Measurements from ENCODE around the gene ASPG.

The ASPG gene

GRCh38 chr14:104112113-104112505, 26.6 kb downstream of the ASPG start:
- DNase-seq (ENCODE audit: low spot score) = no peak
- in situ Hi-C loops (cut with MboI; ENCODE audit: low pct_unique_long_range_greater_than_20kb, low sequenced_read_pairs, unreplicated experiment) = no loop called here
- no peak for TF ChIP-seq CTCF (IDR thresholded peaks at IDR 0.05; ENCODE audit: extremely low read depth, insufficient read depth, missing control alignments)

- no peak for DNase-seq (ENCODE audit: low spot score)
- in situ Hi-C loops (cut with MboI; ENCODE audit: low pct_unique_long_range_greater_than_20kb, low sequenced_read_pairs, unreplicated experiment) = no loop called here
- TF ChIP-seq CTCF (IDR thresholded peaks at IDR 0.05; ENCODE audit: extremely low read depth, insufficient read depth, missing control alignments) = no peak
Measured at GRCh38 chr14:104112609-104113571, 27.4 kb downstream of the ASPG start.

- no peak for TF ChIP-seq CTCF (IDR thresholded peaks at IDR 0.05; ENCODE audit: extremely low read depth, insufficient read depth, missing control alignments)
- DNase-seq (ENCODE audit: low spot score) = no peak
- in situ Hi-C loops (cut with MboI; ENCODE audit: low pct_unique_long_range_greater_than_20kb, low sequenced_read_pairs, unreplicated experiment) = no loop called here
Measured at GRCh38 chr14:104113631-104114420, 28.3 kb downstream of the ASPG start.

GRCh38 chr14:104114421-104115130, 29.1 kb downstream of the ASPG start:
- DNase-seq (ENCODE audit: low spot score) = no peak
- in situ Hi-C loops (cut with MboI; ENCODE audit: low pct_unique_long_range_greater_than_20kb, low sequenced_read_pairs, unreplicated experiment) = no loop called here
- no peak for TF ChIP-seq CTCF (IDR thresholded peaks at IDR 0.05; ENCODE audit: extremely low read depth, insufficient read depth, missing control alignments)

- no peak for TF ChIP-seq CTCF (IDR thresholded peaks at IDR 0.05; ENCODE audit: extremely low read depth, insufficient read depth, missing control alignments)
- no peak for DNase-seq (ENCODE audit: low spot score)
- in situ Hi-C loops (cut with MboI; ENCODE audit: low pct_unique_long_range_greater_than_20kb, low sequenced_read_pairs, unreplicated experiment) = no loop called here
Measured at GRCh38 chr14:104115131-104115600, 29.7 kb downstream of the ASPG start.

GRCh38 chr14:104115691-104116287, 30.3 kb downstream of the ASPG start:
- no peak for DNase-seq (ENCODE audit: low spot score)
- TF ChIP-seq CTCF (IDR thresholded peaks at IDR 0.05; ENCODE audit: extremely low read depth, insufficient read depth, missing control alignments) = no peak
- in situ Hi-C loops (cut with MboI; ENCODE audit: low pct_unique_long_range_greater_than_20kb, low sequenced_read_pairs, unreplicated experiment) = no loop called here
